Measurements from ENCODE around the gene TIGAR.

Gene TIGAR

GRCh38 chr12:4307593-4308333 lies 13.2 kb upstream of the TIGAR start:
- DNase-seq, result peak; percentile 30

GRCh38 chr12:4308334-4308950 lies 12.6 kb upstream of the TIGAR start:
- no peak for DNase-seq

- DNase-seq, result no peak
Observed at GRCh38 chr12:4311776-4312175, 9.2 kb upstream of the TIGAR start.

- no peak for DNase-seq
Observed at GRCh38 chr12:4312251-4312650, 8.8 kb upstream of the TIGAR start.

- no peak for DNase-seq
Observed at GRCh38 chr12:4320497-4320852, 538 bp upstream of the TIGAR start.

- no peak for DNase-seq
Observed at GRCh38 chr12:4322726-4323125, 1.7 kb downstream of the TIGAR start.

- DNase-seq, result no peak
Observed at GRCh38 chr12:4323396-4323795, 2.4 kb downstream of the TIGAR start.

- no peak for DNase-seq
Observed at GRCh38 chr12:4324366-4324765, 3.4 kb downstream of the TIGAR start.

- no peak for DNase-seq
Observed at GRCh38 chr12:4325966-4326365, 5.0 kb downstream of the TIGAR start.

- no peak for DNase-seq
Observed at GRCh38 chr12:4327293-4327692, 6.3 kb downstream of the TIGAR start.

- no peak for DNase-seq
Observed at GRCh38 chr12:4330203-4330602, 9.2 kb downstream of the TIGAR start.

GRCh38 chr12:4331221-4331620 lies 10.2 kb downstream of the TIGAR start:
- DNase-seq, result no peak

GRCh38 chr12:4331842-4332241 lies 10.8 kb downstream of the TIGAR start:
- no peak for DNase-seq

GRCh38 chr12:4346931-4347330 lies 25.9 kb downstream of the TIGAR start:
- no peak for DNase-seq

GRCh38 chr12:4353785-4354208 lies 32.8 kb downstream of the TIGAR start:
- peak; percentile 14 for DNase-seq

GRCh38 chr12:4355156-4356040 lies 34.4 kb downstream of the TIGAR start:
- DNase-seq, result no peak

GRCh38 chr12:4356041-4356327 lies 35.0 kb downstream of the TIGAR start:
- peak; percentile 9 for DNase-seq

- no peak for DNase-seq
Observed at GRCh38 chr12:4366090-4366489, 45.1 kb downstream of the TIGAR start.

- no peak for DNase-seq
Observed at GRCh38 chr12:4369548-4369947, 48.5 kb downstream of the TIGAR start.

- DNase-seq, result no peak
Observed at GRCh38 chr12:4370265-4370664, 49.3 kb downstream of the TIGAR start.

- no peak for DNase-seq
Observed at GRCh38 chr12:4372653-4373052, 51.6 kb downstream of the TIGAR start.

GRCh38 chr12:4375449-4375848 lies 54.4 kb downstream of the TIGAR start:
- no peak for DNase-seq

GRCh38 chr12:4378772-4379171 lies 57.8 kb downstream of the TIGAR start:
- DNase-seq, result no peak

- DNase-seq, result no peak
Observed at GRCh38 chr12:4379405-4379804, 58.4 kb downstream of the TIGAR start, which contains the start of gene FGF23. Gene FGF23 (minus strand): TSS chr12:4379712. CDS start chr12:4379582, 130 bp downstream.

All from CD4-positive, alpha-beta T cell treated with Interferon gamma for 1 hour (primary cell).